KMS-11 (cell line): Measurements from ENCODE around the gene CCDC146.
A peak's percentile ranks its signal among the peaks of the same experiment; 100 is the strongest.

ENCODE experiments used
- H2AFZ ChIP-seq: fragments of 200-600 bp; sonication (generic); 2 replicates; pipeline ENCODE4 v1.6.1; 2016; ENCODE audit warnings: antibody characterized with exemption, mixed run types, low read depth
- H3K27ac ChIP-seq: fragments of 200-600 bp; sonication (generic); 2 replicates; pipeline ENCODE4 v1.6.1; 2016; ENCODE audit warnings: mild to moderate bottlenecking, mixed run types
- H3K27me3 ChIP-seq: fragments of 200-600 bp; sonication (generic); 2 replicates; pipeline ENCODE4 v1.6.1; 2017; ENCODE audit warnings: mild to moderate bottlenecking, low read depth, mixed run types, moderate library complexity; ENCODE audit not compliant: insufficient read depth
- H3K36me3 ChIP-seq: fragments of 200-600 bp; sonication (generic); 2 replicates; pipeline ENCODE4 v1.6.1; 2017; ENCODE audit warnings: mild to moderate bottlenecking, mixed run types; ENCODE audit not compliant: insufficient read depth
- H3K4me1 ChIP-seq: fragments of 200-600 bp; sonication (generic); 2 replicates; pipeline ENCODE4 v1.6.1; 2016; ENCODE audit warnings: mild to moderate bottlenecking, low read depth, mixed run types; ENCODE audit not compliant: poor library complexity, severe bottlenecking
- H3K4me2 ChIP-seq: fragments of 200-600 bp; sonication (generic); 2 replicates; pipeline ENCODE4 v1.7.0; 2016; ENCODE audit warnings: mild to moderate bottlenecking, mixed run types
- H3K4me3 ChIP-seq: fragments of 200-600 bp; sonication (generic); IDR thresholded peaks from 2 replicates; pipeline ENCODE4 v1.6.1; 2017; ENCODE audit warnings: low read depth, low read length, mixed read lengths; ENCODE audit not compliant: insufficient read depth
- H3K79me2 ChIP-seq: fragments of 200-600 bp; sonication (generic); 2 replicates; pipeline ENCODE4 v1.6.1; 2016; ENCODE audit warnings: low read depth, mixed run types; ENCODE audit not compliant: insufficient read depth
- H3K9ac ChIP-seq: fragments of 200-600 bp; sonication (generic); 2 replicates; pipeline ENCODE4 v1.6.1; 2016; ENCODE audit warnings: mild to moderate bottlenecking, mixed run types
- H4K20me1 ChIP-seq: fragments of 200-600 bp; sonication (generic); 2 replicates; pipeline ENCODE4 v1.6.1; 2016; ENCODE audit warnings: mild to moderate bottlenecking, mixed run types; ENCODE audit not compliant: insufficient read depth
- TF ChIP-seq, protein P1 (sequence below): fragments of 200-600 bp; sonication (generic); conservative IDR thresholded peaks from 2 replicates; pipeline ENCODE4 v1.6.1; 2017; ENCODE audit warnings: low read depth, mild to moderate bottlenecking, antibody characterized with exemption, low read length, moderate library complexity, mixed read lengths

Gene CCDC146

DNA sequence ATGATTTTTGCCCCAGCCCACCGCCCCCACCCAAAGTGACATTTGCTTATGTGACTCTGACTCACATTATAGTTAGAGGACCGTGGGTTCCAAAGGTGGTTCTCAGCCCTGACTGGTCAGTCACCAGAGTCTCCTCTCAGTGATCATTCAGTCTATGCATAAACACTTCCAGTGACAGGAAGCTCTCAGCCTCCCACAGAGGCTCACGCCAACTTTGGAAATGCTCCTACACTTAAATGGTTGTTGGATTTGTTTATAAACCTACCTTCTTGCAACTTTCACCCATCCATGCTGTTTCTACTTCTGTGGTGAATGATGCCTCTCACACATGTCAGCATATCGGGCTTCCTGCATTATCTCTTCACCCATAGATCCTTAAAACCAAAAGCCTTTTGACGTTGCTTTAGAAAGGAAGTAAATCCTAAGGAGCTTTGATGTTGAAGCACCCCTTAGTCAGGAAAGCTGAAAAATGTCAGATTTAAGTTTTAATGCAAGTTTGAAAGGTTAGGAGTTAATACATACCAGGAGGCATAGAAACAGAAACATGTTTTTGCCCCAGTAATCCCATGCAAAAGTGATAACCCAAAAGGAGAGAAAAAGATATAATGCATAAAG, 123.7 kb downstream of the CCDC146 start:
- Histone ChIP-seq H3K27ac (no peak overlapping the region), H3K4me3 (no peak overlapping the region)

DNA sequence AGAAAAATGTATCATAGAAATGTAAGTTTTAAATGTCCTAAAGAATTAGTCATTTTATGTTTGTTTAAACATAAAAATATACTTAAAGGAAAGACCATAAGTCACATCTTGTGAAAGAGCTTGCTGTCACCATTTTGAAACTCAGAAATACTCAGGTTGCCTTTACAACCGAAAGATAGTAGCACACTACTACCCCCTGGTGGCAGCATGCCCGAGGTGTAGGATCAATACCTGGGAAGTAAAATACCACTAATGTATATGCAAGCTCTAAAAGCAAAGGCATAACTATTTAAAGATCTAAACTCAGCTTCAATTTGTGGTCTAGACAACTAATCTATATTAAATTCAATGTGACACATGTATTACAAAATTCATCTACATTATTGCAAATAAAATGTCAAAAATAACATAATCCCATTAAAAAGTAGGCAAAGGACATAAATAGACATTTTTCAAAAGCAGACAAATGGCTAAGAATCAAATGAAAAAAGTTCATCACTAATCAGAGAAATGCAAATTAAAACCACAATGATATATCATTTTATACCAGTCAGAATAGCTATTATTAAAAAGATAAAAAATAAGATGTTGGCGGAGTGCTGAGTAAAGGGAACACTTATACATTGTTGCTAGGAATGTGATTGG, 124.9 kb downstream of the CCDC146 start:
- TF ChIP-seq, protein P1, sequence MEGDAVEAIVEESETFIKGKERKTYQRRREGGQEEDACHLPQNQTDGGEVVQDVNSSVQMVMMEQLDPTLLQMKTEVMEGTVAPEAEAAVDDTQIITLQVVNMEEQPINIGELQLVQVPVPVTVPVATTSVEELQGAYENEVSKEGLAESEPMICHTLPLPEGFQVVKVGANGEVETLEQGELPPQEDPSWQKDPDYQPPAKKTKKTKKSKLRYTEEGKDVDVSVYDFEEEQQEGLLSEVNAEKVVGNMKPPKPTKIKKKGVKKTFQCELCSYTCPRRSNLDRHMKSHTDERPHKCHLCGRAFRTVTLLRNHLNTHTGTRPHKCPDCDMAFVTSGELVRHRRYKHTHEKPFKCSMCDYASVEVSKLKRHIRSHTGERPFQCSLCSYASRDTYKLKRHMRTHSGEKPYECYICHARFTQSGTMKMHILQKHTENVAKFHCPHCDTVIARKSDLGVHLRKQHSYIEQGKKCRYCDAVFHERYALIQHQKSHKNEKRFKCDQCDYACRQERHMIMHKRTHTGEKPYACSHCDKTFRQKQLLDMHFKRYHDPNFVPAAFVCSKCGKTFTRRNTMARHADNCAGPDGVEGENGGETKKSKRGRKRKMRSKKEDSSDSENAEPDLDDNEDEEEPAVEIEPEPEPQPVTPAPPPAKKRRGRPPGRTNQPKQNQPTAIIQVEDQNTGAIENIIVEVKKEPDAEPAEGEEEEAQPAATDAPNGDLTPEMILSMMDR: peak; percentile 97
- H3K27ac ChIP-seq: no peak overlapping the region
- H3K9ac ChIP-seq: no peak overlapping the region
- no peaks in the 10 kb centered on the region for H3K27me3 ChIP-seq
- H3K4me2 ChIP-seq: no peak overlapping the region
- H3K4me1 ChIP-seq: peaks cover 4% of the 10 kb centered on the region
- H3K79me2 ChIP-seq: no peaks in the 10 kb centered on the region
- no peak overlapping the region for H2AFZ ChIP-seq
- no peaks in the 10 kb centered on the region for H3K36me3 ChIP-seq
- no peak overlapping the region for H3K4me3 ChIP-seq
- H4K20me1 ChIP-seq: no peaks in the 10 kb centered on the region

More for the DNA sequence above, 123.7 kb downstream of the CCDC146 start:
- peaks cover 4% of the 10 kb centered on the region for H3K4me1 ChIP-seq
- H3K27me3 ChIP-seq: no peaks in the 10 kb centered on the region
- H4K20me1 ChIP-seq: no peaks in the 10 kb centered on the region
- H3K79me2 ChIP-seq: no peaks in the 10 kb centered on the region
- H3K4me2 ChIP-seq: no peak overlapping the region
- no peak overlapping the region for H2AFZ ChIP-seq
- H3K9ac ChIP-seq: no peak overlapping the region
- no peaks in the 10 kb centered on the region for H3K36me3 ChIP-seq
- TF ChIP-seq, protein P1: no peak

DNA sequence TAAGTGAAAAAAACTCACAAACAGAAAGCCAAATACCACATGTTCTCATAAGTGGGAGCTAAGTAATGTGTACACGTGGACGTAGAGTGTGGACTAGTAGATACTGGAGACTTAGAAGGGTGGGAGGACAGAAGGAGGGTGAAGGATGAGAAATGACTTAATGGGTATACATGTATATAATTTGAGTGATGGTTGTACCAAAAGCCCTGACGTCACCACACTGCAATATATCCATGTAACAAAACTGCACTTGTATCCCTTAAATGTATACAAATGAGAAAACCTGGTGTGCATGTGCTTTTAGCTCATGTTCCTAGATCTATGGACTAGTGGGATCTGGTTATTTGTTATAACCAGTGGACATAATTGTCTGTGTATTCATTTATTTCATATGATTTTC, 125.7 kb downstream of the CCDC146 start:
- no peak overlapping the region for H3K27ac ChIP-seq
- no peaks in the 10 kb centered on the region for H4K20me1 ChIP-seq
- H3K36me3 ChIP-seq: no peaks in the 10 kb centered on the region
- H3K4me1 ChIP-seq: peaks cover 4% of the 10 kb centered on the region
- no peak overlapping the region for H3K4me2 ChIP-seq
- H3K79me2 ChIP-seq: no peaks in the 10 kb centered on the region
- H3K9ac ChIP-seq: no peak overlapping the region
- no peak overlapping the region for H2AFZ ChIP-seq
- H3K4me3 ChIP-seq: no peak overlapping the region
- TF ChIP-seq, protein P1: no peak
- H3K27me3 ChIP-seq: no peaks in the 10 kb centered on the region

DNA sequence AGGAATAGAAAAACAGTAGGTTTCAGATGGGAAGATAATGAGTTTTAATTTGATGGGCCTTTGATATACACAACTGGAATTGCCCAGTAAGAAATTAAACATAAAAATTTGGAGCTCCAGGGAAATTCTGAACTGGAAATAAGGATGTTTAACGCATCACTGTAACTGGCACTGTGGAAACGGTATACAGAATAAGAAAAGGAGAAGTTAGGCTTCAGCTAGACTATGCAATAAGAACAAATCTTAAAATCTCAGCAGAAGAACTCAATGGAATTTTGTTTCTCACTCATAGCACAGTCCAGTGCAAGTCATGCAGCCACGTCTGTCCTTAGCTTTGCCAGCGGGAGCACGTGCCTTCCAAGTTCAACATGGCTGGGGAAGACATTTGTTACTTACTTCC, 130.1 kb downstream of the CCDC146 start:
- no peak overlapping the region for H3K4me2 ChIP-seq
- H2AFZ ChIP-seq: no peak overlapping the region
- H3K27me3 ChIP-seq: no peaks in the 10 kb centered on the region
- H3K79me2 ChIP-seq: no peaks in the 10 kb centered on the region
- H3K27ac ChIP-seq: no peak overlapping the region
- no peaks in the 10 kb centered on the region for H3K36me3 ChIP-seq
- H4K20me1 ChIP-seq: no peaks in the 10 kb centered on the region
- TF ChIP-seq, protein P1: no peak
- no peak overlapping the region for H3K9ac ChIP-seq
- no peaks in the 10 kb centered on the region for H3K4me1 ChIP-seq
- no peak overlapping the region for H3K4me3 ChIP-seq
